ENCODE data around the gene DIRAS3.
"Not testable (repeated sequence)": the region's sequence is repeated elsewhere in the genome, so short reads cannot be mapped to it uniquely, and the experiment has no call there.

The DIRAS3 gene, protein sequence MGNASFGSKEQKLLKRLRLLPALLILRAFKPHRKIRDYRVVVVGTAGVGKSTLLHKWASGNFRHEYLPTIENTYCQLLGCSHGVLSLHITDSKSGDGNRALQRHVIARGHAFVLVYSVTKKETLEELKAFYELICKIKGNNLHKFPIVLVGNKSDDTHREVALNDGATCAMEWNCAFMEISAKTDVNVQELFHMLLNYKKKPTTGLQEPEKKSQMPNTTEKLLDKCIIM

DNA sequence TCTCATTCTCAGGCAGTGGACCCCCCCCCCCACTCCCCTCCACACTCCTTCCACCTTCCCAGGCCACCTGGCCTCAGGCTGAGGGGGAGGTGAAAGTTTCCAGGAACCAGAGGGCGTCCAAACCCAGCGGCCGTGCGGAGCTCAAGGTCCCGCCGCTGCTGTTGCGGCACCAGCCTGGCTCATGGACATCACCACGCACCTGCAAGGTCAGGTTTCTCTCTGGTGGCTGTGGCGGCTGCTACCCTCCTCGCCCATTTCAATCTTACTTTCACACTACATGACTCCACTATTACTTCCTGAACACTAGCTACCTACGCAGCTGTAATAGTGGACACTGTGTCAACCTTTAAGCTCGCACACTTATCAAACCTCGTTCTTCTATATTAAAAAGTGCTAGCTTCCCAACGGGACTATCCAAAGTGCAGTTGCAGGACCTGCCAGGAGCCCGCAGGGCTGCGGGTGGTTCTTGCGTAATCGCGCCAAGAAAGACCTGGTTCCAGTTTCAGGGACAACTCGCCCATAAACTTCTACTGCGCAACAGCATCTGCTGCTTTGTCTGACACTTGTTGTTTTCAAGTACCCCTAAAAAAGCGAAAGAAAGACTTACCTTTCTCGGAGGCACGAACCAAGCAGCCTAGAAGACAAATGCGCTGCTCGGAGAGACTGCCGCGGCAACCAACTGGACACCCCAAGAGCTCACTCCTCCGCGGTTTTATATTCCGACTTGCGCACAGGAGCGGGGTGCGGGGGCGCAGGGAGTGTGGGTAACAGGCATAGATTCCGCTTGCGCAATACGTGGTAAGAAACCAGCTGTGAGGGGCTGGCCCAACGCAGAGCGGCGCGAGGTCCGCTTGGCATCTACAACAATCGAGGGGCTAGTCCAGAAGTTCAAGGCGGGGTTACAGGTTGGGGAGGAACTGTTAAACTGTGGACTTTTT, at the start of gene DIRAS3:
Gene DIRAS3, minus strand, starts transcription at position 687 of the 938 bp plus-strand sequence. CDS start 3,330 bp downstream, outside the sequence.
- DNase-seq (ENCODE audit: low read depth) = no peak

DNA sequence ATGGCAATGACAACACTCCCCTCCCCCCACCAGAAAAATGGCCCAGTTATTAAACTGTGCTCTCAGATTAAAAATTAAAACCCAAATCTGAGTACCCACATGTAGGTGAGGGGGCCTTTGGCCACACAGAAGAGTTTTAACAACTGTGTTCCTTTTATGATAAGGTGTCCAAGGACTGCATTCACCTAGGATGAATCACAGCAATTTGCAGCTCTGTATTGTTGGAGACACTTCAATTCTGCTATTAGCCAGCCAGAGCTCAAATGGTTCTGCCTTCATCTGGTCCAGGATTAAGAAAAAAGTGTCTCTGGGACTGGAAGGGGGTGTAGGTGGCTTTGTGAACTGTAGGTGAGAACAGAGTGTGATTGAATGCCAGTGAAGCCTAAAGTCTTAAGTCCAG, 43.3 kb upstream of the DIRAS3 start:
- no peak for DNase-seq (ENCODE audit: low read depth)

DNA sequence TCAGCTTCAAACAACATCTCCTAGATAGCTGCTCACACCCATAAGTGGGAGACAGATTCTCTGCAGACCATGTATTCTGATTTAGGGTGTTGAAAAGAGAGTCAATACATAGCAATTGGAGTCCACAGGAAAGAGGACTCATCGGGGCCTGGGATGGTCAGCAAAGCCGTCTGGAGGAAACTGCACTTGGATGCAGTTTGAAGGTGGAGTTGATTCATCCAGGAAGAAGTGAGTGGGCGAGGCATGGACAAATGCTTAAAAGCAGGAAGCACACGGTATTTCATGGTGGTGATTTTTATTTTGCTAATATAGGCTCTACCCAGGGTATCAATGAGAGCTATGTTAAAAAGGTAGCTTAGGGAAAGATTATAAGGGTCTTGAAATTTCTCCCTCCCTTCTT, 36.8 kb upstream of the DIRAS3 start:
- DNase-seq (ENCODE audit: low read depth) = no peak

DNA sequence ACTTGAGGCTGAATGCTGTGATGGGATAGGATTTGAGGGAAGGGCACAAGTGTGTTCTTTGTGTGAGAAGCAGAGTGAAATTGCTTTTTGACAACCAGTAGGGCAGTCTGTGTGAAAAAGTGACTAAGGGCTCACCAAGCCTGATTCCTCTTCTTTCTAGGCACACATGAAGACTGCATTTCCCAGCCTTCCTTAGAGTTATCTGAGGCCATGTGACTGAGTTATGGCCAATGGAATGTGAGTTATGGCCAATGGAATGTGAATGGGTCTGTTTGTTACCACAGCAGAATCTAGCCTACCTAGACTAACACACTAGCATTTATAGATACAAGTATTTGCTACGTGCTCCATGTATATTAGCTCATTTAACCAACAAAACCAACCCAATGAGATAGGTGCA, 35.3 kb upstream of the DIRAS3 start:
- DNase-seq (ENCODE audit: low read depth) = no peak

DNA sequence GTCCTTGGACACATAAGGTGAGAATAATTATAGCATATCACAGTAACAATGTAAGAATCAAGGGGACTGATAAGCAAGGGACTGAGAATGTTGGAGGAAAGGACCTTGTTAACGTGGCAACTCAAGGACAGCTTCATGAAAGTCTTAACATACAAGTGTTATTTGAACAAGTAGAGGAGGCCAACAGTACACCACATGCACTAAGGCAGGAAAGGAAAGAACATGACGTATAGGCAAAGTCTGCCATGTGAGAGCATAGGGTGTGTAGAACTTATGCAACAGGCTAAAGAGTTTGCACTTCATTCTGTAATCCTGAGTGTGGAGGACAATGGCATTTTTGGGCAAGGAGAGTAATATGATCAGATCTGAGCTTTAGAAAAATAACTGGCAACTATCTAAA, 33.3 kb upstream of the DIRAS3 start:
- DNase-seq (ENCODE audit: low read depth) = no peak

DNA sequence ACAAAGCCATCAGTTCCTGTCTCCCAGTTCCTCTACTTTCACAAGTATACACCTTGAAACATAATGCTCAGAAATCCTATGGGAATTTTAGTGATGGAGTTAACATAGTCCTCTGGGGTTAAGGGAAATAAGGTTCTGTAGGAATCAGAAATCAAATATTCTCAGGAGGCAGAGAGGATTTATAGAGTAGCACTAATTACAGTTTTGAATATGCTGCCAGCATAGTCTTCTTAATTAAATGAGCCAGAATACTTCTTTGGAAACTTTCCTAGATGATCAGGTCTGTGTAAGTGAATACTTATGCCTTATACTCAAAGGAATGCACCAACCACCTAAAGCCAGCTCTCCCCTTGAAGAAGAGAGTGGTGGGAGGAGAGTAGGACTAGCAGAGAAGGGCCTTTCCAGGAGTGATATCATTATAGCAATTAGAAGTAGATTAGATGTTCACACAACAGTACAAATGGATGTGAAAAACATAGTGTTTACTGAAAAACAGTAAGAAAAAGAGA, 31.4 kb upstream of the DIRAS3 start:
- DNase-seq (ENCODE audit: low read depth) = no peak

DNA sequence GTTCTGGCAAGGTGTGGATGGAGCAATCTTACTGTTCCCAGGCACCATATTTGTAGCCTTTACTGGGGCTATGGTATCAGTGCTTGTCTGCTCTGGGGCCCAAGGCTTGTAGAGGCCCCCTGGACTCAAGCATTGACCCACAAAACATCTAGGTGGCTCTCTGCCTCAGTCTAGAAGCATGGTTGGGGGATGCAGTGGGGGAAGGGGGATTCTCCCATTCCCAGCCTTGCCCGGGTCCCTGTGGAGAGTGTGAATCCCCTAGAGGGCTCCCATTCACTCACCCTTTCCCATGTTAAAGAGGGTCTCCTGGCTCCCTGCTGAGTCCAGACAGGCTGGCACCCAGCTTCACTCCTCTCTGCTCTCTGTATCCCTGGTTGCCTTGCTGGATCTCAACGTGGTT, 28.2 kb upstream of the DIRAS3 start:
- DNase-seq (ENCODE audit: low read depth) = no peak

DNA sequence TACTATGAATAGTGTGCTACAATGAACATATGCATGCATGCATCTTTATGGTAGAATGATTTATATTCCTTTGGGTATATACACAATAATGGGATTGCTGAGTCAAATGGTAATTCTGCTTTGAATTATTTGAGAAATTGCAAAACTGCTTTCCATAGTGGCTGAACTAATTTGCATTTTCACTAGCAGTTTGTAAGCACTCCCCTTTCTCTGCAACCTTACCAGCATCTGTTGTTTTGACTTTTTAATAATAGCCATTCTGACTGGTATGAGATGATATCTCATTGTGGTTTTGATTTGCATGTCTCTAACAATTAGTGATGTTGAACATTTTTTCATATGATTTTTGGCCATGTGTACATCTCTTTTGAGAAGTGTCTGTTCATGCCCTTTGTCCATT, 24.0 kb upstream of the DIRAS3 start:
- DNase-seq (ENCODE audit: low read depth) = no peak

DNA sequence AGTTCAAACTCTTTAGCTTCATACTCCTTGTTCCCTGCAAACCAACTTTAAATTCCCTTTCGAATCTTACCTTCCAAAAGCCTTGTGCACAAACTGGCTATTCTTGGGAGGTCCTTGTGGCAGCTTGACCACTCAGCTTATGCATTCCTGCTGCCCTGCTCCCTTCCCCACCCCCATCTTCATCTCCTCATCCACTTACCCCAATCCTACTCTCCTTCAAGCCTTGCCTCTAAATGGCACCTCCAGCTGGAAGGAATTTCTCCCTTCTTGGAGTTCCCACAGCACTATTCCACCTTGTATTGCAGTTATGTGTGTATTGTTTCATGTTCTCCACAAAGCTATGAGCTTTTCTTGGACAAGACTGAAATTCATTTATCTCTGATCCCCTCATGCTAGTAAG, 15.3 kb upstream of the DIRAS3 start:
- DNase-seq (ENCODE audit: low read depth) = no peak

DNA sequence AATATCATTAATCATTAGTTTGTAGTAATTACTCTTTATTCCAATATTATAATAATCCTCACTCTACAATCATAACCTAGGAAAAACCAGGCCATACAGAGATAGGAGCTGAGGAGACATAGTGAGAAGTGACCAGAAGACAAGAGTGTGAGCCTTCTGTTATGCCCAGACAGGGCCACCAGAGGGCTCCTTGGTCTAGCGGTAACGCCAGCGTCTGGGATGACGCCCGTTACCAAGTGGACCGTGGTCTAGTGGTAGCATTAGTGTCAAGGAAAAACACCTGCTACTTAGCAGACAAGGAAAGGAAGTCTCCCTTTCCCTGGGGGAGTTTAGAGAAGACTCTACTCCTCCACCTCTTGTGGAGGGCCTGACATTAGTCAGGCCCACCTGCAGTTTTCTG, 7.6 kb upstream of the DIRAS3 start:
- not testable (repeated sequence) for DNase-seq (ENCODE audit: low read depth)

DNA sequence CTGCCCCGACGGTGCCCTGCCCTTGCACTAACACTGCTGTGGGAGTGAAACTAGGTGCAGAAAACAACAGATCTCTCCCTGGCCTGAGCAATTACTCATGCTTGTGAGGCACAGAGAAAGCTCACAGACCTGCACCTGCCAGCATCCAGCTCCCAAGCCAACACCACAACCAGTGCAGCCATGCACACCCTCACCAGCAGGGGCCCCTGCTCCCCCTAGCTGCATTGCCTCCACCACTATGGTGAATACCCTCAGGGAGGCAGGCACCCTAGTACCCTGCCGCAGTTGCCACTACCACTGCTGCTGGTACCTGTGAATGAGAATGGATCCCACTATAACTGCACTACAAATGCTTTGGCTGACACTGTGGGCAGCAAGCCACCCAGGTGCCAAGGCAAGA, 7.1 kb upstream of the DIRAS3 start:
- no peak for DNase-seq (ENCODE audit: low read depth)

DNA sequence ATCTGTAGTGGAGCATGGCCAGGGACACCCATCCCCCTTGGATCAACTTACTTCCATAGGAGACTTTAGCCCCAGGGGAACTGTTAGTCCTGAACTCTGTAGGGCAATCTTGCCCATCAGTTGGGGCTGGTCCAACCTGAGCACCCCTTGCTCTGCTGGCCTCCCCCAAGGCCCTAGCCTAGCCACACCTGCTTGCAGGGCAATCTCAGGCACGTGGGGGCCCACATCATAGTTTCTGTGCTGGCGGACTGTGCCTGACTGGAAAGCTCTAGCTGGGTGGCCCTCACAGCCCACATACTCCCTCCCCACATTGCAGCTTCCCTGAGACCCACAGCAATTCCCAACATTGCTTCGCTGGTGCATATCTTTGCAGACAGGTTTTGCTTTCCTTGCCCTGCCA, 6.6 kb upstream of the DIRAS3 start:
- no peak for DNase-seq (ENCODE audit: low read depth)

DNA sequence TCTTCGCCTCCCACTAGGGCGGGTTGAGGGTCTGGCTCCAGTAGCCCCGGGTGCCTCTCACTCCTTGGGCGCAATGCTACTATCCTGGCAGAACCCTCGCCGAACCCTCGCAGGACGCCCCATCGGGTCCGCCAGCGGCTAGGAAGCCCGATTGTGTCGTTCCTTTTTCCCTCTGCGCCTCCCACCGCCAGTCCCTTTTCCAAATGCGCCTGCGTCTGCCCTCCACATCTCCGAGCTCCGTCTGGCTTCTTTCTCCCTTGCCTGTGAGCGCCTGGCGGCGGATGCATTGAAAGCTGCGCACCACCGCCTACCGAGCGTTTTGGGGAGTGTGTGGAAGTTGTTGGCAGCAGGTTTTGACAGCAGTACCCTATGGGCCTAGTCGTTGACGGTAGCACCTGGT, 1.0 kb upstream of the DIRAS3 start:
- DNase-seq (ENCODE audit: low read depth) = no peak

DNA sequence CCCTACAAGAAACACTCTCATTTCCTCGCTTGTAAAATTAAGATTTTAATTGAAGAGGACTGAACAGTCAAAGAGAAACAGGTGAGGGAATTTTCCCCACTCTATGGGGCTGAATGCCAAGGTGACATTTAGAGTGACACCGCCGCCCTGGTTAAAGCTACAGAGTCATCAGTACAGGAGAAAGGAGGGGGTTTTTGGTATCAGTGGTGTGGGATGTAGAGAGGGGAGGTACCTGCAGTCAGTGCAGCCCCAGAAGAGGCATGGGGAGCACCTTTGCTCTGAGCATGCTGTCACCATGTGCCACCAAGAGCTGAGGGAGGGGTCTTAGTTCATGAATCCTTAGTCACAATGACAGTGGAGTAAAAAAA, 2.8 kb downstream of the DIRAS3 start:
- DNase-seq (ENCODE audit: low read depth) = no peak

DNA sequence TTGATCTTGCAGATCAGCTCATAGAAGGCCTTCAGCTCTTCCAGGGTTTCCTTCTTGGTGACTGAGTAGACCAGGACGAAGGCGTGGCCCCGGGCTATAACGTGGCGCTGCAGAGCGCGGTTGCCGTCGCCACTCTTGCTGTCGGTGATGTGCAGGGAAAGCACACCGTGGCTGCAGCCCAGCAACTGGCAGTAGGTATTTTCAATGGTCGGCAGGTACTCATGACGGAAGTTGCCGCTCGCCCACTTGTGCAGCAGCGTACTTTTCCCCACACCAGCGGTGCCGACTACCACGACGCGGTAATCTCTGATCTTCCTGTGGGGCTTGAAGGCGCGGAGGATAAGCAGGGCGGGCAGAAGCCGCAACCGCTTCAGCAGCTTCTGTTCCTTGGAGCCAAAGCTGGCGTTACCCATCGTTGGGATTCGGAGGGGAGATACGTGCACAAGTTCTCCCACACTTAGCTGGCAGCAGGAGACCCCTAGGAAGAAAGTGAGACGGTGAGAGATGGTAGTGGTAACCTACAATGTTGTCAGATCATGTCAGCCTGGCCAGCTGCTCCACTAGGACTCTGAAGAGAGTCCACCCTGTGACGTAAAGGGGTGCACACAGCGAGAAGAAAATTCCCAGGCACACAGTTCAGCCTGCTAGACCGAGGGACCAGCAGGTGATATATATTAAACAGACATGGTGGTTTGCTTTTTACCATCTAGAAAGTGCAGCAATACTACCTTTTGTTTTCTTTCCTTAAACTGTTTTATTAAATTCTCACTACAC, 3.4 kb downstream of the DIRAS3 start:
- DNase-seq (ENCODE audit: low read depth) = no peak

DNA sequence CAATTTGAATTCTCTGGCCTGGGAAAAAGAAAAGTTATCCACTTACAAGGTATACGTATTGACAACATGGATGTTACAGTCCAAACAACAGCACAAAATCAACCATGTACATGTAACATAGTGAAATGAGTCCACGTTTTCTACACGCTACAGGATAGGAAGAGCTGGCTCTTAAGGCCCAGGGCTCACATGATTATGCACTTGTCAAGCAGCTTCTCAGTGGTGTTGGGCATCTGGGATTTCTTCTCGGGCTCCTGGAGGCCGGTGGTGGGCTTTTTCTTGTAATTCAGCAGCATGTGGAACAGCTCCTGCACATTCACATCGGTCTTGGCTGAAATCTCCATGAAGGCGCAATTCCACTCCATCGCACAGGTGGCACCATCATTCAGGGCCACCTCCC, 4.0 kb downstream of the DIRAS3 start:
- DNase-seq (ENCODE audit: low read depth) = no peak

DNA sequence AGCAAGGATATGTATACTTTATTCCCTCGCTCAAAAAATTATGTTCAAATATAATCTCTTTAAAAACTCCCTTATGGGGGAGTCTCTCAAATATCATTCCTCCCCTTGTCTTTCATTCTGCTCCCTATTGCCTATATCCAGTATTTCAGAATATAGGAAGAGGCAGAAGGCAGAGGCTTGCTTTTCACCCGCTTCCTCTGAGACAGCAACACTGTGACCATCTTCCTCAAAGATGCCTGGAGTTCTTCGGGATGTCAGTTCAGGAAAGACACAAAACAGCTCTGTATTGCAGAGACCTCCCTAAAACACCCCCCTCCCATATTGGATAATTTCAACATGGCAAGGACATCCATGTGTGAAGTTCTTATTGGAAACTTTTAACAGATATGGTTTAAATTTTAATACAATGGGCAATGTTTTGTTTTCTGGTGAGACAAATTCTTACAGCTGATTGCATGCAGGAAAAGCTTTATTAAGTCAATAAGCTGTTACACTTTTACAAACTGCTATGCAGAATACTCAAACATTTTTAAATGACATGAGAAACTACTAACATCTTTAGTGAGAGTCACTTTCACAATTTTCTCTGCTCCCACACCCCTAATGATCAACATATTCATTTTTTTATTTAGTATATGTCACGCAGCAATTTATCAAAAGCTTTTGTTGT, 4.8 kb downstream of the DIRAS3 start:
- DNase-seq (ENCODE audit: low read depth) = no peak

DNA sequence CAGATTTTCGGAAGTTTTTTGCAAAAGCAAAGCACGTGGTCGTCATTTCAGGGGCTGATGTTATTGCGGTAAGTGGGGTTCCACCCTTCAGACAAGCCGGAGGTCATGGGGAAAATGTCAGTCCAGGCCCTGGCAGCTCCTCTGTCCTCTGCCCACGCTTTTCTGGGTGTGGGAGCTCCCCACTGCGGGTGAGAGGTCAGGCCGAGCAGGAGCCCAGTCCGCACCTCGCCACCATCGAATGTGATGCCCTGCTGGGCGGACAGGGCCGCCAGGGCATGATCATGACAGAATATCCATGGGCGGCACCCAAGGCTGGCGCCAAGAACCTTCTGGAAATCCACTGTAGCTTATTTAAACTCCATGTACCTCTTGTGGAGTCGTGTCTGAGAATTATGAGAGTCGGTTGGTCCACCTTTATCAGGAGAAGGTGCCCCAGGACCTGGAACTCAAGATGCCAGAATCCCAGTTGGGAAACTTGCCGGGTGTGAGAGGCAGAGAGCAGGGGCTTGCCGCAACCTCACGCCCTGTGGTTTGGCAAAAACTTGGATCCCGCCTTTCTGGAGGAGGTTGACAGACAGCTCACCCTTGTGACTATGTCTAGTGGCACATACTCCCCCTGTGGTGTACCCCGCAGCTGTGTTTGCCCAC, 6.9 kb downstream of the DIRAS3 start:
- no peak for DNase-seq (ENCODE audit: low read depth)

DNA sequence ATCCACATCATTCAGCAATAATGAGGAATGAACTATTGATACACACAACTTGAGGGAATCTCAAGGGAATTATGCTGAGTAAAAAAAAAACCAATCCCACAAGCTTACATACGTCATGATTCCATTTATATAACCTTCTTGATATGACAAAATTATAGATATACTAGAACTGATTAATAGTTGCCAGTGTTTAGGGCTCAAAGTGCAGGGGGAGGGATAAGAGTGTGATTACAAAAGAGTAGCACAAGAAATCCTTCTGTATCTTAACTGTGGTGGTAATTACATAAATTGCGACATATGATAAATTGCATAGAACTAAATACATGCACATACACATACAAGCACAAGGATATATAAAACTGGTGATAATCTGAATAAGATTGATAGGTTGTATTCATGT, 13.5 kb downstream of the DIRAS3 start:
- DNase-seq (ENCODE audit: low read depth) = no peak

DNA sequence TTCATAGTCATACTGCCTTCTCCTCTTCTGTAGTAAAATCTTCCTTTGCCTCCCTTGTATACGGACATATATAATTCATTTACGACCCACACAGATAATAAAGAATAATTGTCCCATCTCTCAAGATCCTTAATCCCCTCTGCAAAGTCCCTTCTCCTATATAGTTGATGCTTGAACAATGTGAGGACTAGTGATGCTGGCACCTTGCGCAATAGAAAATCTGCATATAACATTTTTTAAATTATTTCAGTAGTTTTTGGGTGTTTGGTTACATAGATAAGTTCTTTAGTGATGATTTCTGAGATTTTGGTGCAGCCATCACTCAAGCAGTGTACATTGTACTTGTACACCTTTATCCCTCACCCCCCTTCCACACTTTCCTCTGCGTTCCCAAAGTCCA, 21.0 kb downstream of the DIRAS3 start:
- DNase-seq (ENCODE audit: low read depth) = no peak

DNA sequence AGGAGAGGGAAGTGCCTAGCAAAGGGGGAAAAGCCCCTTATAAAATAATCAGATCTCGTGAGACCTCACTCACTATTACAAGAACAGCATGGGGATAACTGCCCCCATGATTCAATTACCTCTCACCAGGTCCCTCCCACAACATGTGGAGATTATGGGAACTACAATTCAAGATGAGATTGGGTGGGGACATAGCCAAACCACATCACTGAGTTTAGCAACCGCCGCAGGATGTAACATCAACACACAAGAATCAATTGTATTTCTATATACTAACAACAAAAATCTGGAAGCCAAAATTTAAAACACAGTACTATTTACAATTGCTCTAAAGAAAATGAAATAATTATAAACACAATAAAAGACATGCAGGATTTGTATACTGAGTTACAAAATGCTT, 21.9 kb downstream of the DIRAS3 start:
- DNase-seq (ENCODE audit: low read depth) = no peak
